ENCODE measurements around the gene ABCD1. TPM values are rescaled to one million over a fixed set of nuclear protein-coding genes. Genes with fewer than 3 reads are reported as not detected.

Gene ABCD1
- total RNA-seq, 1 experiment from 2014 or later: 44.4 TPM

- no peak for TF ChIP-seq EZH2 (IDR thresholded peaks at IDR 0.05; ENCODE audit: low read length, unreplicated experiment)
- no peak for TF ChIP-seq CTCF (conservative IDR thresholded peaks at IDR 0.05; ENCODE audit: low read depth, low read length)
- no peak for TF ChIP-seq EZH2phosphoT487 (IDR thresholded peaks at IDR 0.05; ENCODE audit: borderline replicate concordance, low read length)
- Histone ChIP-seq H4K20me1 (ENCODE audit: low read length) (no peaks in the 10 kb centered on the region), H3K27me3 (ENCODE audit: low read length) (no peaks in the 10 kb centered on the region), H3F3A (ENCODE audit: low read length, unreplicated experiment) (peaks cover 2% of the 10 kb centered on the region), H3K27ac (ENCODE audit: low read length) (no peak overlapping the region), H3K4me1 (ENCODE audit: insufficient read depth, low read length) (peaks cover 9% of the 10 kb centered on the region), H3K9ac (ENCODE audit: low read length) (no peak overlapping the region), H3K9me2 (replicated peaks; ENCODE audit: low read length) (no peaks in the 10 kb centered on the region), H3K79me2 (ENCODE audit: low read length) (peaks cover 6% of the 10 kb centered on the region; the same call in 1 of the 2 replicates), H3K4me2 (ENCODE audit: low read length) (no peak overlapping the region), H2AFZ (ENCODE audit: low read length) (no peak overlapping the region), H3K9me3 (ENCODE audit: low read length) (no peaks in the 10 kb centered on the region), H3K36me3 (ENCODE audit: low read depth, low read length) (peaks cover 6% of the 10 kb centered on the region; the same call in 1 of the 2 replicates), H3K4me3 (ENCODE audit: low read length) (no peak overlapping the region)
- intact Hi-C loops (cut with micrococcal nuclease): no loop called here
- BruUV-seq (replicated peaks): no TSS peak
- CTCF ChIA-PET: no interaction called here
- ATAC-seq: no peak
- POLR2A ChIA-PET (ENCODE audit: unreplicated experiment): no interaction called here
- DNase-seq: no peak
Observed at GRCh38 chrX:153736871-153737441, 12.3 kb downstream of the ABCD1 start.

GRCh38 chrX:153738056-153738605 is 13.5 kb downstream of the ABCD1 start:
- no TSS peak for BruUV-seq (replicated peaks)
- CTCF ChIA-PET: no interaction called here
- no peaks in the 10 kb centered on the region for H3F3A ChIP-seq (ENCODE audit: low read length, unreplicated experiment)
- H3K4me2 ChIP-seq (ENCODE audit: low read length): no peak overlapping the region
- no peaks in the 10 kb centered on the region for H3K9me2 ChIP-seq (replicated peaks; ENCODE audit: low read length)
- no peaks in the 10 kb centered on the region for H4K20me1 ChIP-seq (ENCODE audit: low read length)
- no peaks in the 10 kb centered on the region for H3K9me3 ChIP-seq (ENCODE audit: low read length)
- no peak for ATAC-seq
- DNase-seq: no peak
- H3K36me3 ChIP-seq (ENCODE audit: low read depth, low read length): peaks cover 6% of the 10 kb centered on the region; the same call in 1 of the 2 replicates
- H3K27ac ChIP-seq (ENCODE audit: low read length): no peak overlapping the region
- no peak overlapping the region for H3K4me3 ChIP-seq (ENCODE audit: low read length)
- H3K27me3 ChIP-seq (ENCODE audit: low read length): no peaks in the 10 kb centered on the region
- no peak overlapping the region for H2AFZ ChIP-seq (ENCODE audit: low read length)
- POLR2A ChIA-PET (ENCODE audit: unreplicated experiment): no interaction called here
- intact Hi-C loops (cut with micrococcal nuclease): no loop called here
- H3K4me1 ChIP-seq (ENCODE audit: insufficient read depth, low read length): no peaks in the 10 kb centered on the region
- H3K9ac ChIP-seq (ENCODE audit: low read length): no peak overlapping the region
- TF ChIP-seq EZH2phosphoT487 (IDR thresholded peaks at IDR 0.05; ENCODE audit: borderline replicate concordance, low read length): no peak
- no peak for TF ChIP-seq EZH2 (IDR thresholded peaks at IDR 0.05; ENCODE audit: low read length, unreplicated experiment)
- no peak for TF ChIP-seq CTCF (conservative IDR thresholded peaks at IDR 0.05; ENCODE audit: low read depth, low read length)
- peaks cover 4% of the 10 kb centered on the region; the same call in 1 of the 2 replicates for H3K79me2 ChIP-seq (ENCODE audit: low read length)

GRCh38 chrX:153739754-153740486 is 15.3 kb downstream of the ABCD1 start:
- H3F3A ChIP-seq (ENCODE audit: low read length, unreplicated experiment): no peaks in the 10 kb centered on the region
- no peaks in the 10 kb centered on the region for H4K20me1 ChIP-seq (ENCODE audit: low read length)
- no peak for TF ChIP-seq EZH2phosphoT487 (IDR thresholded peaks at IDR 0.05; ENCODE audit: borderline replicate concordance, low read length)
- no peak for TF ChIP-seq EZH2 (IDR thresholded peaks at IDR 0.05; ENCODE audit: low read length, unreplicated experiment)
- no peak for TF ChIP-seq CTCF (conservative IDR thresholded peaks at IDR 0.05; ENCODE audit: low read depth, low read length)
- BruUV-seq (replicated peaks): no TSS peak
- peaks cover 5% of the 10 kb centered on the region; the same call in 1 of the 2 replicates for H3K36me3 ChIP-seq (ENCODE audit: low read depth, low read length)
- H3K79me2 ChIP-seq (ENCODE audit: low read length): no peaks in the 10 kb centered on the region
- ChIA-PET CTCF (no interaction called here), POLR2A (ENCODE audit: unreplicated experiment) (no interaction called here)
- no peaks in the 10 kb centered on the region for H3K27me3 ChIP-seq (ENCODE audit: low read length)
- DNase-seq (no peak), ATAC-seq (no peak)
- no peak overlapping the region for H3K27ac ChIP-seq (ENCODE audit: low read length)
- H3K4me2 ChIP-seq (ENCODE audit: low read length): no peak overlapping the region
- no peak overlapping the region for H3K9ac ChIP-seq (ENCODE audit: low read length)
- no peaks in the 10 kb centered on the region for H3K9me2 ChIP-seq (replicated peaks; ENCODE audit: low read length)
- no peaks in the 10 kb centered on the region for H3K4me1 ChIP-seq (ENCODE audit: insufficient read depth, low read length)
- H3K9me3 ChIP-seq (ENCODE audit: low read length): no peaks in the 10 kb centered on the region
- H2AFZ ChIP-seq (ENCODE audit: low read length): no peak overlapping the region
- intact Hi-C loops (cut with micrococcal nuclease): no loop called here
- no peak overlapping the region for H3K4me3 ChIP-seq (ENCODE audit: low read length)
